NCI-H1048 (cell line): ENCODE data around the gene TBC1D28.
"Not testable (repeated sequence)": the region's sequence is repeated elsewhere in the genome, so short reads cannot be mapped to it uniquely, and the experiment has no call there.

Experiments
- DNase-seq: peaks from one replicate; lab custom pipeline; 2025; lab: John Stamatoyannopoulos, UW

TBC1D28 gene

GRCh38 chr17:18613016-18613415 lies 31.2 kb downstream of the TBC1D28 start:
- DNase-seq: not testable (repeated sequence)

GRCh38 chr17:18593138-18593537 lies 51.1 kb downstream of the TBC1D28 start:
- DNase-seq: not testable (repeated sequence)
